Esophagus muscularis mucosa (tissue), 3 donors: ENCODE results near the gene UNC119B.

Experiments
- CTCF ChIP-seq, 3 experiments: fragments of 200-600 bp in 2 of 3; fragments of 450-650 bp in 1 of 3; sonication (generic) in 2 of 3; IDR thresholded peaks; one replicate each; pipeline ENCODE4 v1.5.1; 2017 to 2019; ENCODE audit warnings: antibody characterized with exemption in 3 of 3, mild to moderate bottlenecking in 2 of 3, moderate library complexity in 1 of 3
- POLR2A ChIP-seq: fragments of 450-650 bp; IDR thresholded peaks from one replicate; pipeline ENCODE4 v1.6.1; 2017; ENCODE audit warnings: antibody characterized with exemption, moderate library complexity, mild to moderate bottlenecking, low read depth

GRCh38 chr12:120674097-120674636 lies 36.1 kb upstream of the UNC119B start:
- no peak for TF ChIP-seq POLR2A
- no peak for TF ChIP-seq CTCF (IDR thresholded peaks at IDR 0.05)
